CD4-positive, alpha-beta T cell (primary cell): ENCODE results near the gene GALNT14. TPM values are rescaled to one million over a fixed set of nuclear protein-coding genes. Genes with fewer than 3 reads are reported as not detected.
"Not testable (repeated sequence)": the region's sequence is repeated elsewhere in the genome, so short reads cannot be mapped to it uniquely, and the experiment has no call there.

ENCODE experiments used
- ATAC-seq: fragments of 200-7000 bp; cut with Tn5 transposase; one replicate; pipeline ENCODE4 v1.10.0; 2022; ENCODE audit warnings: mild to moderate bottlenecking; ENCODE audit not compliant: poor library complexity
- CTCF ChIA-PET: fragments of 350-600 bp; sonication (Branson Sonifier 250); formaldehyde crosslinking; loops from one replicate; lab custom pipeline; 2021; ENCODE audit warnings: antibody characterized with exemption, inconsistent platforms; lab: Charles Lee
- POLR2A ChIA-PET: fragments of 350-600 bp; sonication (Branson Sonifier 250); formaldehyde crosslinking; loops from one replicate; lab custom pipeline; 2021; ENCODE audit warnings: antibody characterized with exemption, inconsistent platforms; lab: Charles Lee
- DNase-seq, 14 experiments: peaks; one replicate each; pipeline ENCODE4 v3.0.0-alpha.2; 2013 to 2020; ENCODE audit warnings: mixed read lengths in 2 of 14
- H3K27ac ChIP-seq, 2 donors: one replicate each; pipeline versions ENCODE4 v1.5.1 to v1.7.0; 2013; ENCODE audit warnings: low read length in 2 of 2, low read depth in 1 of 2, mild to moderate bottlenecking in 1 of 2
- H3K27me3 ChIP-seq, 2 experiments: 1 replicate in 1 of 2; 2 replicates in 1 of 2; pipeline versions ENCODE4 v1.6.1 to v1.7.0; 2013; ENCODE audit warnings: low read length in 2 of 2, control low read depth in 1 of 2, mild to moderate bottlenecking in 1 of 2, moderate library complexity in 1 of 2; ENCODE audit not compliant: insufficient read depth in 2 of 2, control insufficient read depth in 1 of 2
- H3K36me3 ChIP-seq: one replicate; pipeline ENCODE4 v1.6.1; 2013; ENCODE audit warnings: low read length, control low read depth; ENCODE audit not compliant: insufficient read depth
- H3K4me1 ChIP-seq: one replicate; pipeline ENCODE4 v1.6.1; 2013; ENCODE audit warnings: low read length, control low read depth; ENCODE audit not compliant: insufficient read depth
- H3K4me3 ChIP-seq: one replicate; pipeline ENCODE4 v1.5.1; 2013; ENCODE audit warnings: mild to moderate bottlenecking, low read length, moderate library complexity
- H3K9me3 ChIP-seq, 2 experiments: 1 replicate in 1 of 2; 2 replicates in 1 of 2; pipeline versions ENCODE4 v1.6.1 to v1.7.0; 2013; ENCODE audit warnings: low read length in 2 of 2, mild to moderate bottlenecking in 2 of 2, control low read depth in 1 of 2, moderate library complexity in 1 of 2; ENCODE audit not compliant: control insufficient read depth in 1 of 2, insufficient read depth in 1 of 2
- H3K27ac Mint-ChIP-seq: one replicate; pipeline ENCODE4 v1.8.0; 2020; ENCODE audit warnings: mixed read lengths
- H3K27me3 Mint-ChIP-seq: one replicate; pipeline ENCODE4 v1.8.0; 2021; ENCODE audit warnings: mixed read lengths
- H3K36me3 Mint-ChIP-seq: one replicate; pipeline ENCODE4 v1.8.0; 2021; ENCODE audit warnings: low read depth, mixed read lengths
- H3K4me1 Mint-ChIP-seq: one replicate; pipeline ENCODE4 v1.8.0; 2021; ENCODE audit warnings: low read depth, mixed read lengths
- H3K4me3 Mint-ChIP-seq: one replicate; pipeline ENCODE4 v1.8.0; 2020; ENCODE audit warnings: mild to moderate bottlenecking, mixed read lengths
- H3K9me3 Mint-ChIP-seq: one replicate; pipeline ENCODE4 v1.8.0; 2020; ENCODE audit warnings: mixed read lengths
- CTCF ChIP-seq: fragments of 200-600 bp; IDR thresholded peaks from one replicate; pipeline ENCODE4 v1.8.0; 2022; ENCODE audit warnings: antibody characterized with exemption, mild to moderate bottlenecking
- intact Hi-C, 2 experiments: fragments of 100-400 bp; cut with DNase I in 1 of 2; cut with micrococcal nuclease in 1 of 2; formaldehyde crosslinking; loops; one replicate each; pipeline versions ENCODE4 v1.15.1 to v1.9.0; 2023 to 2025; cut with DNase I, micrococcal nuclease
- polyA plus RNA-seq, 2 donors: library from polyadenylated mRNA; unstranded; fragments of 120-200 nt; gene quantifications; one replicate each; pipeline ENCODE4 v1.2.1, GENCODE V29; 2013
- total RNA-seq, 174 experiments: library from RNA in 2 of 174; stranded (reverse) in 2 of 174; gene quantifications; one replicate each; pipeline ENCODE4 v1.2.3 and lab custom pipeline; 2021 to 2026

Gene GALNT14
- total RNA-seq (not detected), total RNA-seq (lab: John Stamatoyannopoulos, UW) (0 to 2.6 (median 0.18) reads per million in 172 experiments)
- polyA plus RNA-seq (2013, experiment 1 of 2): not detected
- 0.16 TPM for polyA plus RNA-seq (2013, experiment 2 of 2)

GRCh38 chr2:31138037-31138962, at the start of gene GALNT14:
Gene GALNT14 (minus strand): TSS chr2:31138440. CDS start chr2:31138086, 354 bp downstream.
- Histone ChIP-seq H3K27ac (no peak within 1 kb of the TSS), H3K9me3 (no peaks in the 10 kb centered on the region), H3K4me3 (peak within 1 kb of the TSS; percentile 36), H3K27me3 (peaks cover 52 to 63% of the 10 kb centered on the region in 2 experiments), H3K36me3 (no peaks in the 10 kb centered on the region), H3K4me1 (peaks cover 14% of the 10 kb centered on the region)
- peaks cover 63% of the 10 kb centered on the region for H3K27me3 Mint-ChIP-seq
- ChIA-PET POLR2A (no interaction called here), CTCF (no interaction called here)
- DNase-seq: peak in 7 of 14 experiments; percentile 0 to 38 (median 7)
- TF ChIP-seq CTCF: peak; percentile 10
- intact Hi-C loops: no loop called here
- H3K27ac Mint-ChIP-seq: no peak within 1 kb of the TSS
- H3K36me3 Mint-ChIP-seq: no peaks in the 10 kb centered on the region
- H3K4me3 Mint-ChIP-seq: peak within 1 kb of the TSS; percentile 46
- H3K4me1 Mint-ChIP-seq: peaks cover 7% of the 10 kb centered on the region
- ATAC-seq: no peak
- H3K9me3 Mint-ChIP-seq: no peaks in the 10 kb centered on the region

- no peak overlapping the region for H3K27ac ChIP-seq
- no peak for ATAC-seq
- H3K9me3 ChIP-seq: no peaks in the 10 kb centered on the region
- CTCF ChIA-PET: no interaction called here
- no peak for DNase-seq
- no peaks in the 10 kb centered on the region for H3K27me3 Mint-ChIP-seq
- intact Hi-C loops: no loop called here
- peaks cover 4% of the 10 kb centered on the region for H3K36me3 Mint-ChIP-seq
- no peak for TF ChIP-seq CTCF
- no peak overlapping the region for H3K4me3 ChIP-seq
- no peaks in the 10 kb centered on the region for H3K36me3 ChIP-seq
- H3K27me3 ChIP-seq: no peaks in the 10 kb centered on the region
- no peak overlapping the region for H3K27ac Mint-ChIP-seq
- no peak overlapping the region for H3K4me3 Mint-ChIP-seq
- no peaks in the 10 kb centered on the region for H3K4me1 ChIP-seq
- H3K4me1 Mint-ChIP-seq: no peaks in the 10 kb centered on the region
- POLR2A ChIA-PET: no interaction called here
- H3K9me3 Mint-ChIP-seq: no peaks in the 10 kb centered on the region
Observed at GRCh38 chr2:31187166-31187565, 48.9 kb upstream of the GALNT14 start.

GRCh38 chr2:31183973-31184372, 45.7 kb upstream of the GALNT14 start:
- H3K4me3 ChIP-seq, intact Hi-C loops, CTCF ChIA-PET, H3K27me3 Mint-ChIP-seq, H3K36me3 Mint-ChIP-seq, H3K4me3 Mint-ChIP-seq, ATAC-seq, H3K9me3 Mint-ChIP-seq, DNase-seq, H3K36me3 ChIP-seq, POLR2A ChIA-PET, H3K4me1 Mint-ChIP-seq, H3K27ac Mint-ChIP-seq, H3K27ac ChIP-seq, H3K27me3 ChIP-seq, H3K4me1 ChIP-seq, H3K9me3 ChIP-seq: not testable (repeated sequence)
